Neural progenitor cell (in vitro differentiated cells): ENCODE measurements around the gene TENM3. TPM values are rescaled to one million over a fixed set of nuclear protein-coding genes. Genes with fewer than 3 reads are reported as not detected.
A peak's percentile ranks its signal among the peaks of the same experiment; 100 is the strongest.

Experiments used
- DNase-seq: peaks from one replicate; pipeline ENCODE4 v3.0.0-alpha.2; 2016; ENCODE audit warnings: low spot score
- H2AFZ ChIP-seq: fragments of 200-600 bp; sonication (generic); replicated peaks from 2 replicates; pipeline ENCODE4 v1.6.1; 2016; ENCODE audit warnings: antibody characterized with exemption
- H3F3A ChIP-seq: fragments of 200-600 bp; sonication (generic); 2 replicates; pipeline ENCODE4 v1.6.1; 2016; ENCODE audit warnings: antibody characterized with exemption, low read depth
- H3K27ac ChIP-seq: fragments of 200-600 bp; sonication (generic); 2 replicates; pipeline ENCODE4 v1.5.1; 2016; ENCODE audit warnings: mild to moderate bottlenecking
- H3K27me3 ChIP-seq: fragments of 200-600 bp; sonication (generic); 2 replicates; pipeline ENCODE4 v1.6.1; 2016; ENCODE audit warnings: mild to moderate bottlenecking, moderate library complexity
- H3K36me3 ChIP-seq: fragments of 200-600 bp; sonication (generic); 2 replicates; pipeline ENCODE4 v1.5.1; 2016
- H3K4me1 ChIP-seq: fragments of 200-600 bp; sonication (generic); 2 replicates; pipeline ENCODE4 v1.6.1; 2016; ENCODE audit warnings: mixed run types
- H3K4me2 ChIP-seq: fragments of 200-600 bp; sonication (generic); 2 replicates; pipeline ENCODE4 v1.6.1; 2016
- H3K4me3 ChIP-seq: fragments of 200-600 bp; sonication (generic); 2 replicates; pipeline ENCODE4 v1.5.1; 2016
- H3K79me2 ChIP-seq: fragments of 200-600 bp; sonication (generic); 2 replicates; pipeline ENCODE4 v1.6.1; 2016; ENCODE audit warnings: low read depth
- H3K9ac ChIP-seq: fragments of 200-600 bp; sonication (generic); 2 replicates; pipeline ENCODE4 v1.6.1; 2016
- H3K9me3 ChIP-seq: fragments of 200-600 bp; sonication (generic); 2 replicates; pipeline ENCODE4 v1.5.1; 2016; ENCODE audit warnings: low read depth
- H4K20me1 ChIP-seq: fragments of 200-600 bp; sonication (generic); 2 replicates; pipeline ENCODE4 v1.6.1; 2016; ENCODE audit warnings: low read depth
- H3K27ac Mint-ChIP-seq: 3 replicates; pipeline ENCODE4 v1.8.0; 2021; ENCODE audit warnings: mixed read lengths
- H3K27me3 Mint-ChIP-seq: 2 replicates; pipeline ENCODE4 v1.8.0; 2022; ENCODE audit warnings: low read depth, mild to moderate bottlenecking, inconsistent platforms, moderate library complexity, mixed read lengths; ENCODE audit not compliant: insufficient read depth
- H3K36me3 Mint-ChIP-seq: 3 replicates; pipeline ENCODE4 v1.8.0; 2021; ENCODE audit warnings: mixed read lengths
- H3K4me1 Mint-ChIP-seq: 3 replicates; pipeline ENCODE4 v1.8.0; 2021; ENCODE audit warnings: mixed read lengths
- H3K4me3 Mint-ChIP-seq: 3 replicates; pipeline ENCODE4 v1.8.0; 2021; ENCODE audit warnings: mild to moderate bottlenecking, moderate library complexity, mixed read lengths
- H3K9me3 Mint-ChIP-seq: 3 replicates; pipeline ENCODE4 v1.8.0; 2020; ENCODE audit warnings: mixed read lengths
- EZH2 ChIP-seq: fragments of 200-600 bp; sonication (generic); IDR thresholded peaks from 2 replicates; pipeline ENCODE4 v1.6.1; 2017; ENCODE audit warnings: antibody characterized with exemption, mild to moderate bottlenecking, moderate library complexity
- EZH2phosphoT487 ChIP-seq: fragments of 200-600 bp; sonication (generic); IDR thresholded peaks from 2 replicates; pipeline ENCODE4 v1.6.1; 2017; ENCODE audit warnings: antibody characterized with exemption
- total RNA-seq: library from RNA; depleted of rRNA; stranded (reverse); fragments of >200 nt; gene quantifications from 2 replicates; pipeline ENCODE4 v1.2.3, GENCODE V29; 2015; ENCODE audit warnings: low replicate concordance
- TF ChIP-seq, protein P1 (sequence below): fragments of 200-600 bp; sonication (generic); IDR thresholded peaks from 2 replicates; pipeline ENCODE4 v1.5.1; 2017; ENCODE audit warnings: antibody characterized with exemption, mild to moderate bottlenecking

The TENM3 gene
- total RNA-seq, 1 donor from 2014 or later, result 78.7 TPM

DNA sequence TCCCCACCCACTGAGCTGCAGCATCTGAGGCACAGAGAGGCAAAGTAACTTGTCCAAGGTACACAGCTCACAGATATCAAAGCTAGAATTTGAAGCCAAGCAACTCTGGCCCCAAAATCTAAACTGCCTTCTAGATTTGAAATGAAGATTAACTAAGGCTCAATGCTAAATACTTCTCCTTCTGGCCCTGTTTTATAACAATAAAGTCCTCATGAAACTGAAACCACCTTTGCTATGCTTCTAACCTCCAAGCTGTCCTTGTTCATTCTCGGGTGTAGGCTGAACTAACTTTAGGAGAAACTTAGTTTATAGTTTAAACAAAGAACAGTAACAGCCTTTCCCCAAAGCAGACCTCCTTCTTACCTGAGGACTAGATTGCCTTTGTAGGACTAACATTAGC, 580.4 kb downstream of the TENM3 start:
- Mint-ChIP-seq H3K27ac (no peak overlapping the region), H3K27me3 (peaks cover 4% of the 10 kb centered on the region), H3K4me3 (no peak overlapping the region), H3K4me1 (peaks cover 32% of the 10 kb centered on the region), H3K9me3 (no peaks in the 10 kb centered on the region), H3K36me3 (no peaks in the 10 kb centered on the region)
- Histone ChIP-seq H3K27ac (no peak overlapping the region), H3K4me3 (no peak overlapping the region), H3F3A (peaks cover 9% of the 10 kb centered on the region), H3K4me2 (no peak overlapping the region), H3K4me1 (peaks cover 24% of the 10 kb centered on the region), H2AFZ (no peak overlapping the region), H3K36me3 (no peaks in the 10 kb centered on the region), H4K20me1 (no peaks in the 10 kb centered on the region), H3K27me3 (no peaks in the 10 kb centered on the region), H3K79me2 (no peaks in the 10 kb centered on the region), H3K9ac (no peak overlapping the region), H3K9me3 (no peaks in the 10 kb centered on the region)
- no peak for DNase-seq
- TF ChIP-seq, protein P1, sequence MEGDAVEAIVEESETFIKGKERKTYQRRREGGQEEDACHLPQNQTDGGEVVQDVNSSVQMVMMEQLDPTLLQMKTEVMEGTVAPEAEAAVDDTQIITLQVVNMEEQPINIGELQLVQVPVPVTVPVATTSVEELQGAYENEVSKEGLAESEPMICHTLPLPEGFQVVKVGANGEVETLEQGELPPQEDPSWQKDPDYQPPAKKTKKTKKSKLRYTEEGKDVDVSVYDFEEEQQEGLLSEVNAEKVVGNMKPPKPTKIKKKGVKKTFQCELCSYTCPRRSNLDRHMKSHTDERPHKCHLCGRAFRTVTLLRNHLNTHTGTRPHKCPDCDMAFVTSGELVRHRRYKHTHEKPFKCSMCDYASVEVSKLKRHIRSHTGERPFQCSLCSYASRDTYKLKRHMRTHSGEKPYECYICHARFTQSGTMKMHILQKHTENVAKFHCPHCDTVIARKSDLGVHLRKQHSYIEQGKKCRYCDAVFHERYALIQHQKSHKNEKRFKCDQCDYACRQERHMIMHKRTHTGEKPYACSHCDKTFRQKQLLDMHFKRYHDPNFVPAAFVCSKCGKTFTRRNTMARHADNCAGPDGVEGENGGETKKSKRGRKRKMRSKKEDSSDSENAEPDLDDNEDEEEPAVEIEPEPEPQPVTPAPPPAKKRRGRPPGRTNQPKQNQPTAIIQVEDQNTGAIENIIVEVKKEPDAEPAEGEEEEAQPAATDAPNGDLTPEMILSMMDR, result no peak
- no peak for TF ChIP-seq EZH2
- TF ChIP-seq EZH2phosphoT487, result no peak

DNA sequence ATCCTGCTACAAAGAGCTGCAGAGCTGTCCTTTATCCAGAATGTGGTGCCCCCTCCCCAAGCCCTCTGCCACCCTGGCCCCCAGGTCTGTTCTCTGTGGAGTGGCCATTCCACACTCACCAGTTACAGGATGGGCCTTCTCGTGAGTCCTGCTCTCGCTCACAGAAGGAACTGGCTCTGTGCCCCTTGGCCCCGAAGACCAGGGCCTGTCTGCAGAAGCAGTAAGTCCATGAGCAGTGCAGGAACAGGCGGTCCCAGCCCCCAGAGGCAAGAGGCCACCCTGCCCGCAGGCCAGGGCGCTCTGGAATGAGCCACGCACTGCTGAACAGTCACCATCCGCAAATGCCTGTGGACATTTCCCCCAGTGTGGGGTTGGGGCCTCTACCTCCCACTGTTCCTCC, 581.8 kb downstream of the TENM3 start:
- Mint-ChIP-seq H3K36me3 (no peaks in the 10 kb centered on the region), H3K27me3 (peaks cover 5% of the 10 kb centered on the region), H3K9me3 (no peaks in the 10 kb centered on the region), H3K27ac (no peak overlapping the region), H3K4me3 (no peak overlapping the region), H3K4me1 (peaks cover 42% of the 10 kb centered on the region)
- Histone ChIP-seq H4K20me1 (no peaks in the 10 kb centered on the region), H3F3A (peaks cover 16% of the 10 kb centered on the region), H3K4me3 (no peak overlapping the region), H3K4me1 (peaks cover 27% of the 10 kb centered on the region), H3K9me3 (no peaks in the 10 kb centered on the region), H2AFZ (no peak overlapping the region), H3K36me3 (no peaks in the 10 kb centered on the region), H3K79me2 (no peaks in the 10 kb centered on the region), H3K9ac (no peak overlapping the region), H3K27me3 (no peaks in the 10 kb centered on the region), H3K27ac (no peak overlapping the region), H3K4me2 (no peak overlapping the region)
- no peak for DNase-seq
- TF ChIP-seq EZH2 (no peak), EZH2phosphoT487 (no peak)
- TF ChIP-seq, protein P1, result no peak

DNA sequence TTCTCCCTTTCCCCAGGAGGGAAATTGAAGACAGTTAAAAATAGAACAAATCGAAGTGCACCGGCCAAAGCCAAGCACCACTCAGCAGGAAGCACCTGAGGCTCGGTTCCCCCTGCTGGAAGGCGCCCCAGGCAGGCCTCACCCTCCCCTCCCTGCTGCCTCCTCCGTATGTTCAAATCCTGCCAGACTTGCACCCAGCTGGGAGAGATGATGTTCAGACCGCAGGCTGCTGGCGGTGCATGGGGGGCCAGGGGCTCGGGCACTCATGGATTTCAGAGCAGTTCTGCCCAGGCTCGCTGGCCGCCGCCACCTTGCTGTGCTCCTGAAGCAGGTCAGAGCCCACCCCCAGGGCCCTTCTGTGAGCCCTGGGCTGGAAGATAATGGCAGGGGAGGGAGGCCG, 582.6 kb downstream of the TENM3 start:
- Histone ChIP-seq H3K9me3 (no peaks in the 10 kb centered on the region), H3K4me2 (peak overlapping the region; percentile 42), H3K9ac (no peak overlapping the region), H3K4me1 (peaks cover 27% of the 10 kb centered on the region), H3K36me3 (no peaks in the 10 kb centered on the region), H4K20me1 (no peaks in the 10 kb centered on the region), H2AFZ (no peak overlapping the region), H3F3A (peaks cover 16% of the 10 kb centered on the region), H3K27me3 (no peaks in the 10 kb centered on the region), H3K27ac (no peak overlapping the region), H3K79me2 (no peaks in the 10 kb centered on the region), H3K4me3 (no peak overlapping the region)
- Mint-ChIP-seq H3K27ac (no peak overlapping the region), H3K27me3 (peaks cover 5% of the 10 kb centered on the region), H3K36me3 (no peaks in the 10 kb centered on the region), H3K4me1 (peaks cover 44% of the 10 kb centered on the region), H3K4me3 (no peak overlapping the region), H3K9me3 (no peaks in the 10 kb centered on the region)
- TF ChIP-seq EZH2 (no peak), EZH2phosphoT487 (no peak)
- TF ChIP-seq, protein P1, result no peak
- no peak for DNase-seq
